A673 (cell line): ENCODE data around the gene XIRP2. TPM values are rescaled to one million over a fixed set of nuclear protein-coding genes. Genes with fewer than 3 reads are reported as not detected.

ENCODE experiments used
- BruUV-seq: library from RNA; stranded (reverse); fragments of 400-500 nt; replicated peaks from 2 replicates; lab custom pipeline; 2021; lab: Mats Ljungman, UMichigan
- CTCF ChIA-PET: fragments of 300-600 bp; sonication (Branson Sonifier 250); formaldehyde crosslinking; loops from one replicate; lab custom pipeline; 2022; ENCODE audit warnings: antibody characterized with exemption; lab: Charles Lee
- POLR2A ChIA-PET: fragments of 300-600 bp; sonication (Branson Sonifier 250); formaldehyde crosslinking; loops from one replicate; lab custom pipeline; 2022; ENCODE audit warnings: antibody characterized with exemption; ENCODE audit not compliant: low non-redundant PET; lab: Charles Lee
- DNase-seq: peaks from one replicate; pipeline ENCODE4 v3.0.0-alpha.2; 2015; ENCODE audit warnings: low spot score
- H3K27ac ChIP-seq: fragments of 200-600 bp; sonication (generic); 2 replicates; pipeline ENCODE4 v1.5.1; 2016; ENCODE audit warnings: mixed run types, low read depth, mild to moderate bottlenecking, mixed read lengths, antibody characterized with exemption, low read length; ENCODE audit not compliant: poor library complexity, severe bottlenecking
- H3K27me3 ChIP-seq: fragments of 200-600 bp; sonication (generic); replicated peaks from 2 replicates; pipeline ENCODE4 v1.6.1; 2017; ENCODE audit warnings: mixed run types, low read depth, mild to moderate bottlenecking, mixed read lengths, antibody characterized with exemption, low read length; ENCODE audit not compliant: insufficient read depth, poor library complexity
- H3K36me3 ChIP-seq: fragments of 200-600 bp; sonication (generic); 2 replicates; pipeline ENCODE4 v1.6.1; 2016; ENCODE audit warnings: mixed run types, mild to moderate bottlenecking, mixed read lengths, antibody characterized with exemption, low read length; ENCODE audit not compliant: insufficient read depth, poor library complexity, severe bottlenecking
- H3K4me1 ChIP-seq: fragments of 200-600 bp; sonication (generic); 2 replicates; pipeline ENCODE4 v1.6.1; 2017; ENCODE audit warnings: mixed run types, mild to moderate bottlenecking, mixed read lengths, antibody characterized with exemption, low read length; ENCODE audit not compliant: insufficient read depth, poor library complexity, severe bottlenecking
- H3K4me3 ChIP-seq: fragments of 200-600 bp; sonication (generic); 2 replicates; pipeline ENCODE4 v1.5.1; 2016; ENCODE audit warnings: low read depth, mixed run types, mild to moderate bottlenecking, mixed read lengths, low read length; ENCODE audit not compliant: poor library complexity, severe bottlenecking
- H3K9me3 ChIP-seq: fragments of 200-600 bp; sonication (generic); 2 replicates; pipeline ENCODE4 v1.6.1; 2016; ENCODE audit warnings: mixed run types, low read depth, mild to moderate bottlenecking, mixed read lengths, antibody characterized with exemption, low read length; ENCODE audit not compliant: poor library complexity, severe bottlenecking
- EZH2 ChIP-seq: fragments of 200-600 bp; sonication (generic); IDR thresholded peaks from 2 replicates; pipeline ENCODE4 v1.6.1; 2017; ENCODE audit warnings: borderline replicate concordance, low read depth, mild to moderate bottlenecking, mixed read lengths, antibody characterized with exemption, low read length; ENCODE audit not compliant: poor library complexity, severe bottlenecking
- intact Hi-C: fragments of 100-400 bp; cut with micrococcal nuclease; formaldehyde crosslinking; loops from one replicate; pipeline ENCODE4 v1.10.0; 2022; ENCODE audit not compliant: unreplicated experiment
- total RNA-seq: library from RNA; stranded (reverse); gene quantifications from 2 replicates; pipeline ENCODE4 v1.2.3, GENCODE V29; 2021
- TF ChIP-seq, protein P1 (sequence below): fragments of 300-800, 200-600 bp; sonication (generic); conservative IDR thresholded peaks from 2 replicates; pipeline ENCODE4 v1.5.1; 2017; ENCODE audit warnings: low read depth, mild to moderate bottlenecking, antibody characterized with exemption, low read length, moderate library complexity, mixed read lengths

The XIRP2 gene
- total RNA-seq, 1 experiment from 2014 or later: 0.04 TPM

DNA sequence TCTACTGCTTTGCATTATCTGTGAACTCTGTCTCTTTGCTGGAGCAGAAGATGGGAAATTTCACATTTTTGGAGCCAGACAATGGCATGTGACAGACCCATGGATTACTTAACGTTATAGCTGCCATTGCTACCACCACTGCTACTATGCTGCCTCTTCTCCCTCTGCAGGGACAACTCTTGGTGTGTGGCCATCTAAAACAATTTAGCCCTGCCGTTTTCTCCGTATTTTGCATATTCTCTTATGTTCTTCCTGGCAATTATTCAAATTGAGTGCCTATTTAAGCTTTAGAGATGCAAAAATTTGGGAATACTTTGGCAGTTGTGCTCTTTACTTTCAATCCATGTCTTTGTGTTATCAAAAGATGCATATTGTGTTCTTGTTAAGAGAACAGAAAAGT is 386.8 kb downstream of the XIRP2 start:
- ChIA-PET POLR2A (no interaction called here), CTCF (no interaction called here)
- intact Hi-C loops: no loop called here
- H3K4me3 ChIP-seq: no peak overlapping the region
- DNase-seq: no peak
- H3K27me3 ChIP-seq: no peaks in the 10 kb centered on the region
- H3K4me1 ChIP-seq: no peaks in the 10 kb centered on the region
- no peak overlapping the region for H3K27ac ChIP-seq
- no peaks in the 10 kb centered on the region for H3K36me3 ChIP-seq
- no TSS peak for BruUV-seq
- H3K9me3 ChIP-seq: no peaks in the 10 kb centered on the region
- no peak for TF ChIP-seq EZH2
- TF ChIP-seq, protein P1, sequence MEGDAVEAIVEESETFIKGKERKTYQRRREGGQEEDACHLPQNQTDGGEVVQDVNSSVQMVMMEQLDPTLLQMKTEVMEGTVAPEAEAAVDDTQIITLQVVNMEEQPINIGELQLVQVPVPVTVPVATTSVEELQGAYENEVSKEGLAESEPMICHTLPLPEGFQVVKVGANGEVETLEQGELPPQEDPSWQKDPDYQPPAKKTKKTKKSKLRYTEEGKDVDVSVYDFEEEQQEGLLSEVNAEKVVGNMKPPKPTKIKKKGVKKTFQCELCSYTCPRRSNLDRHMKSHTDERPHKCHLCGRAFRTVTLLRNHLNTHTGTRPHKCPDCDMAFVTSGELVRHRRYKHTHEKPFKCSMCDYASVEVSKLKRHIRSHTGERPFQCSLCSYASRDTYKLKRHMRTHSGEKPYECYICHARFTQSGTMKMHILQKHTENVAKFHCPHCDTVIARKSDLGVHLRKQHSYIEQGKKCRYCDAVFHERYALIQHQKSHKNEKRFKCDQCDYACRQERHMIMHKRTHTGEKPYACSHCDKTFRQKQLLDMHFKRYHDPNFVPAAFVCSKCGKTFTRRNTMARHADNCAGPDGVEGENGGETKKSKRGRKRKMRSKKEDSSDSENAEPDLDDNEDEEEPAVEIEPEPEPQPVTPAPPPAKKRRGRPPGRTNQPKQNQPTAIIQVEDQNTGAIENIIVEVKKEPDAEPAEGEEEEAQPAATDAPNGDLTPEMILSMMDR: no peak

DNA sequence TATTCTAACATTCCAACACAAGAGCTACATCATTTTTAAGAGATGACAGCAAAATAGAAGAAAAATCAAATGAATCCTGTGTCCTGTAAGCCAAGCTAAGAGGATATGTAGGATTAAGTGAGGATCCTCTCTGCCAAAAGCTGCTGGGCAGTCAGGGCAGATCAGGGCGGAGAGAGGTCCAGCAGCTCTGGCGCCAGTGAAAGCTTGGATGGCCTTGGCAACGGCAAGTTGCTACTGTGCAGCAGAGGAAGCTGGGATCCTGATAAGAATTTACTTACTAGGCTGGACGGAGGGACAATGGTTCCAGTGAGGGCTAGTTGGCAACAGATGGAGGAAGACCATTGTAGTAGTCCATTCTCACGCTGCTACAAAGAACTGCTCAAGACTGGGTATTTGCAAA is 391.5 kb downstream of the XIRP2 start:
- no peaks in the 10 kb centered on the region for H3K36me3 ChIP-seq
- H3K27ac ChIP-seq: no peak overlapping the region
- no peak for DNase-seq
- POLR2A ChIA-PET: no interaction called here
- intact Hi-C loops: no loop called here
- no peak for TF ChIP-seq EZH2
- TF ChIP-seq, protein P1: no peak
- CTCF ChIA-PET: no interaction called here
- no peaks in the 10 kb centered on the region for H3K4me1 ChIP-seq
- H3K27me3 ChIP-seq: no peaks in the 10 kb centered on the region
- no peaks in the 10 kb centered on the region for H3K9me3 ChIP-seq
- no TSS peak for BruUV-seq
- H3K4me3 ChIP-seq: no peak overlapping the region

DNA sequence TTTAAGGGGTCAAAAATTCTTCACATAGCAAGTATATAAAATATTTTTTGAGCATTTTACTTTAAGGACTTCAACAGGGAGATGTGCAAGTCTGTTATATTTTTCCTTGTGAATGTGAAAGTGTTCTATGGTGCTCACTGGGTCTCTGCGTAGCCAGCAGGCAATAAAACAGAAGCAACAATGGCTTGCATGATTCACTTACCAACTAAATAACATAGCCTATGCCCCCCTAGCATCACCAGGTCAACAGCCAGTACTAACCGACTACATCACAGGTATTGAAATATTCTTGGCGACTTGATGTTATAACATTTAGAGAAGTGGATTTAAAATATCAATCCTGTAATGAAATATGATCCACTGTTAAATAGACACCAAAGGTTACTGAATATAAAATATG is 398.9 kb downstream of the XIRP2 start:
- peaks cover 6% of the 10 kb centered on the region for H3K4me1 ChIP-seq
- no peak overlapping the region for H3K4me3 ChIP-seq
- intact Hi-C loops: no loop called here
- no peaks in the 10 kb centered on the region for H3K36me3 ChIP-seq
- ChIA-PET CTCF (no interaction called here), POLR2A (no interaction called here)
- H3K27me3 ChIP-seq: no peaks in the 10 kb centered on the region
- DNase-seq: no peak
- no TSS peak for BruUV-seq
- TF ChIP-seq EZH2: no peak
- TF ChIP-seq, protein P1: no peak
- no peak overlapping the region for H3K27ac ChIP-seq
- no peaks in the 10 kb centered on the region for H3K9me3 ChIP-seq
